SW480 (cell line): Measurements from ENCODE around the gene NR6A1.

ENCODE experiments used
- DNase-seq: peaks from one replicate; pipeline ENCODE4 v3.0.0-alpha.2; 2016; ENCODE audit warnings: low spot score

NR6A1 gene

GRCh38 chr9:124470306-124470705 is 300.8 kb downstream of the NR6A1 start:
- no peak for DNase-seq

- DNase-seq: no peak
These were observed 301.9 kb downstream of the NR6A1 start for GRCh38 chr9:124469011-124469832.

GRCh38 chr9:124468061-124468740 is 302.9 kb downstream of the NR6A1 start:
- no peak for DNase-seq

GRCh38 chr9:124467410-124468060 is 303.6 kb downstream of the NR6A1 start:
- no peak for DNase-seq
